ENCODE results near the gene TNS2.
"Not testable (repeated sequence)": the region's sequence is repeated elsewhere in the genome, so short reads cannot be mapped to it uniquely, and the experiment has no call there.

The TNS2 gene, protein sequence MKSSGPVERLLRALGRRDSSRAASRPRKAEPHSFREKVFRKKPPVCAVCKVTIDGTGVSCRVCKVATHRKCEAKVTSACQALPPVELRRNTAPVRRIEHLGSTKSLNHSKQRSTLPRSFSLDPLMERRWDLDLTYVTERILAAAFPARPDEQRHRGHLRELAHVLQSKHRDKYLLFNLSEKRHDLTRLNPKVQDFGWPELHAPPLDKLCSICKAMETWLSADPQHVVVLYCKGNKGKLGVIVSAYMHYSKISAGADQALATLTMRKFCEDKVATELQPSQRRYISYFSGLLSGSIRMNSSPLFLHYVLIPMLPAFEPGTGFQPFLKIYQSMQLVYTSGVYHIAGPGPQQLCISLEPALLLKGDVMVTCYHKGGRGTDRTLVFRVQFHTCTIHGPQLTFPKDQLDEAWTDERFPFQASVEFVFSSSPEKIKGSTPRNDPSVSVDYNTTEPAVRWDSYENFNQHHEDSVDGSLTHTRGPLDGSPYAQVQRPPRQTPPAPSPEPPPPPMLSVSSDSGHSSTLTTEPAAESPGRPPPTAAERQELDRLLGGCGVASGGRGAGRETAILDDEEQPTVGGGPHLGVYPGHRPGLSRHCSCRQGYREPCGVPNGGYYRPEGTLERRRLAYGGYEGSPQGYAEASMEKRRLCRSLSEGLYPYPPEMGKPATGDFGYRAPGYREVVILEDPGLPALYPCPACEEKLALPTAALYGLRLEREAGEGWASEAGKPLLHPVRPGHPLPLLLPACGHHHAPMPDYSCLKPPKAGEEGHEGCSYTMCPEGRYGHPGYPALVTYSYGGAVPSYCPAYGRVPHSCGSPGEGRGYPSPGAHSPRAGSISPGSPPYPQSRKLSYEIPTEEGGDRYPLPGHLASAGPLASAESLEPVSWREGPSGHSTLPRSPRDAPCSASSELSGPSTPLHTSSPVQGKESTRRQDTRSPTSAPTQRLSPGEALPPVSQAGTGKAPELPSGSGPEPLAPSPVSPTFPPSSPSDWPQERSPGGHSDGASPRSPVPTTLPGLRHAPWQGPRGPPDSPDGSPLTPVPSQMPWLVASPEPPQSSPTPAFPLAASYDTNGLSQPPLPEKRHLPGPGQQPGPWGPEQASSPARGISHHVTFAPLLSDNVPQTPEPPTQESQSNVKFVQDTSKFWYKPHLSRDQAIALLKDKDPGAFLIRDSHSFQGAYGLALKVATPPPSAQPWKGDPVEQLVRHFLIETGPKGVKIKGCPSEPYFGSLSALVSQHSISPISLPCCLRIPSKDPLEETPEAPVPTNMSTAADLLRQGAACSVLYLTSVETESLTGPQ (N-terminal part only)

GRCh38 chr12:53049571-53050318 is at the start of gene TNS2:
TSS of gene TNS2 (plus strand) at chr12:53050065. CDS start at chr12:53050186, 121 bp downstream.
- no peak for DNase-seq (ENCODE audit: low spot score)

GRCh38 chr12:53004178-53004577 is 45.7 kb upstream of the TNS2 start:
- no peak for DNase-seq (ENCODE audit: low spot score)

- no peak for DNase-seq (ENCODE audit: low spot score)
Measured at GRCh38 chr12:53004582-53004981, 45.3 kb upstream of the TNS2 start.

- DNase-seq (ENCODE audit: low spot score), result no peak
Measured at GRCh38 chr12:53005215-53005985, 44.5 kb upstream of the TNS2 start.

DNA sequence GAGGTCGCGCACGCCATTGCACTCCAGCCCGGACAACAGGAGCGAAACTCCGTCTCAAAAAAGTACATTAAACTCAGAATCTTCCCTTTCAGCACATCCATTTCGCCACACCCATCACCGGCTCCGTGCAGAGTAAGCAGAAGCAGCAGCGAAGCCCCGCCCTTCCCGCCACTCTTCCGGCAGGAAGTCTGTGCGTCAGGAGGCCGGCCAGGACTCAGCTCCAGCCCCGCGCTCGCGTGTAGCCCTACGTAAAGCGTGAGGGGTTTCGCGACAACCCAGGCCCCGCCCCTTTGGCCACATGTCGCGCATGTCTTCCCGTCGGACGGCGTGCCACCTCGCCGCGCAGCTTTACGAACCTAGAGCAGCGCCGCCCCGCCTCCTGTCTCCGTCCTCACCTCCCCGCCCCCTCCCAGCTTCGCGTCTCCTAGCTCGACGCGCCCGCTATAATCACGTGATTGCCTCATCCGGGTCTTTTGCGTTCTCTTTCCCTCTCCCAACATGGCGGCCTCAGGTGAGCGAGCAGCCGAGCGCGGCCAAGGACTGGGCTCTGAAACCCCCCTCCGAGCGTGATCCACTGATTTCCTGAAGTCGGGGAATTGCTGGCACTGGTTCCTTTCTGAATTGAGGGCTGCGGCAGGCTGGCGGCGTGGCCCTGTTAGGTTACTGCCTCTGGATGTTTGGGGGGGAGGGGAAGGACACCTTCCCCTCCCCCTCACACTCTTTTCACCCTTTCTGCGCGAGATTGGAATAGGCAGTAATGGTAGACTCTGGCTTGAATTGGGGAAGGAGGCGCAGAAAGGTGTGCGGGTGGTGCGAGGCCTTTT is 43.7 kb upstream of the TNS2 start, which contains the start of gene EIF4B:
TSS of gene EIF4B (plus strand) at position 471 of the 824 bp plus-strand sequence. CDS start at position 499, 28 bp downstream.
- DNase-seq (ENCODE audit: low spot score), result peak; percentile 100

DNA sequence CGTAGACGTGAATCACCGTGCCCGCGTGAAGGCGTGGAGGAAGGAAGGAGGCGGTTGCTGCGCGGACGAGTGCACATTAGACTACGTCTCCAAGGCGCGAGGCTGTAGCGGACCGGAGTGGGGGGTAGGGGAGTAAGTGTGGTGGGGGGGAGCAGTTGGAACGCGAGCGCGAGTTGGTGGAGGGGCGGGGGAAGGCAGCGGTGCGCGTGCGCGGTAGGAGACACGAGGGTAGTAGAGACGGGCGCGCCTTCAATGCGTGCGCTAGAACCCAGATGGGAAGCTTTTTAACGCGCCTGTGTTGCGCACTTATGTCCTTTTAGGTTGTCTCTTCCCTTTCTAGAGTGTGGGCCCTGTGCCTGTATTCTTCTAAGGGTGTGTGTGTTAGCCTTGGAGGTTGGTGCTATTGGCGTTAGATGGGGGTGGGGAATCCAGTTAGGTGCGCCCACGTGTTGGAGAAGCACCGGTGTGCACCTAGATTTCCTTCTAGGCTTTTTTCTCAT is 43.0 kb upstream of the TNS2 start:
- DNase-seq (ENCODE audit: low spot score), result peak; percentile 72

DNA sequence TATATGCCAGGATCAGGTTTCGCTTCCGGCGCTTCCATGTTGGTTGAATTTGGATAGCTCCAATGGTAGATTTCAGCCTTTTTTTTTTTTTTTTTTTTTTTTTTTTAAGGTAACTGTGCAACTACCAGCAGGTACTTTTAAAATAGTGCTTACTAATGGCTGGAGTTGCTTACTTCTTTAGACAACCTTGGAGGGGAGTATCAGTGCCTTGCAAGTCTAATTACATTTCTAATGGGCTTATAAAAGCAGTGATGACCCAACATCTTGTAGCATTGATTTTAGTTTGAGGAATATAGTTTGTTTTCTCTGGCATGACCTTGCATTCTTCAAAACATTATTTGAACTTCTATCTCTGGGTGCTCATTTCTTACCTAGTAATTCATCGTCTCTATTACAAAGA is 42.5 kb upstream of the TNS2 start:
- DNase-seq (ENCODE audit: low spot score), result no peak

- not testable (repeated sequence) for DNase-seq (ENCODE audit: low spot score)
Measured at GRCh38 chr12:53008760-53009159, 41.1 kb upstream of the TNS2 start.

DNA sequence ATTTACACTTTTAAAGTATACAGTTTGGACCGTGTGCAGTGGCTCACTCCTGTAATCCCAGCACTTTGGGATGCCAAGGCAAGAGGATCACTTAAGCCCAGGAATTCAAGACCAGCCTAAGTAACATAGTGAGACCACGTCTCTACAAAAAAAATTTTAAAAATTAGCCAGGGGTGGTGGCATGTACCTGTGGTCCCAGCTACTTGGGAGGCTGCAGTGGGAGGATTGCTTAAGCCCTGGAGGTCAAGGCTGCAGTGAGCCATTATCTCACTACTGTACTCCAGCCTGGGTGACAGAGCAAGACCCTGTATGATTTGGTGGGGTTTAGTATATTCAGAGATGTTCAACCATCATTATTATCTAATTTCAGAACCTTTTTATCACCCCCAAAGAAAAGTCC is 38.9 kb upstream of the TNS2 start:
- DNase-seq (ENCODE audit: low spot score), result no peak

DNA sequence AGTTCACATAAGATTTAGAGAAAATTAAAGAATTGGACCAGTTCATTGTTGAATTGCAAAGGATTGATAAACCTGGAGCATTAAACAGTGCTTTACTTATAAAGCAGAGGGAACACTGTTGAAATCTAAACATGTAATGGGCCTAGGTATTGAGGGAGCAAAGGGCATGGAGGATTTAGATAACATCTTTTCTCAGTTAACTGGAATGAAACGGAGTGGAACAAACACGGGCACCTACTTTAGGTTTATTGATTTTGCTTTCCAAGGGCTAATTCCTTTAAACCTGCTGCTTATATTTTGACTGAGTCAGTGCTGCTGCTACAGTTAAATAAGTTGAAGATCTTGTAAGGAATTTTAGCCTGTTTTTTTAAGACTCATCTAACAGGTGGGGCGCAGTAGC is 38.0 kb upstream of the TNS2 start:
- DNase-seq (ENCODE audit: low spot score), result no peak

GRCh38 chr12:53012928-53013327 is 36.9 kb upstream of the TNS2 start:
- no peak for DNase-seq (ENCODE audit: low spot score)

- DNase-seq (ENCODE audit: low spot score), result no peak
Measured at GRCh38 chr12:53014709-53015108, 35.2 kb upstream of the TNS2 start.

DNA sequence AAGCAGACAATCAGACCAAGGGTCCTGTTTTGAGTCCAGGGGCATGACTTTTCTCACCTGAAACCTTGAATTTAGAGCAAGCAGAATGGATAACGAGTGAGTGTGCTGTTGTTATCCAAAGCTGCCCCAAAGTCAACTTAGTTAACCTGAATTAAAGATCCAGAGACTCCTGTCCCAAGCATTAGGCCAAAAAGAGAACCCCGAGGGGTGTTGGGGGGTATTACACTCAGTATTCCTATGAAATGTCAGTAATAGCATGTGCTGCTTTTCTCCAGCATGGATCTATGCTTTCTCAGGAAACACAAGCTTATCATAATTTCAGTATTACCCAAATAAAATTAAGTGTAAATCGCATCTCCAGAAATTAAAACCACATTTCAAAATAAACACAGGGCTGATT is 24.6 kb upstream of the TNS2 start:
- DNase-seq (ENCODE audit: low spot score), result no peak

DNA sequence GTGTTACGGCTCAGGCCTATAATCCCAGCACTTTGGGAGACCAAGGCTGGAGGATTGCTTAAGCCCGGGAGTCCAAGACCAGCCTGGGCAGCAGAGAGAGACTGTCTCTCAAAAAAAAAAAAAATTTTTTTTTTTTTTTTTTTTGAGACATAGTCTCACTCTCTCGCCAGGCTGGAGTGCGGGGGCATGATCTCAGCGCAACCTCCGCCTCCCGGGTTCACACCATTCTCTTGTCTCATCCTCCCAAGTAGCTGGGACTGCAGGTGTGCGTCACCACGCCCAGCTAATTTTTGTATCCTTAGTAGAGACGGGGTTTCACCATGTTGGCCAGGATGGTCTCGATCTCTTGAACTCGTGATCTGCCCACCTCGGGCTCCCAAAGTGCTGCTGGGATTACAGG is 22.9 kb upstream of the TNS2 start:
- not testable (repeated sequence) for DNase-seq (ENCODE audit: low spot score)

GRCh38 chr12:53031616-53032015 is 18.2 kb upstream of the TNS2 start:
- no peak for DNase-seq (ENCODE audit: low spot score)

DNA sequence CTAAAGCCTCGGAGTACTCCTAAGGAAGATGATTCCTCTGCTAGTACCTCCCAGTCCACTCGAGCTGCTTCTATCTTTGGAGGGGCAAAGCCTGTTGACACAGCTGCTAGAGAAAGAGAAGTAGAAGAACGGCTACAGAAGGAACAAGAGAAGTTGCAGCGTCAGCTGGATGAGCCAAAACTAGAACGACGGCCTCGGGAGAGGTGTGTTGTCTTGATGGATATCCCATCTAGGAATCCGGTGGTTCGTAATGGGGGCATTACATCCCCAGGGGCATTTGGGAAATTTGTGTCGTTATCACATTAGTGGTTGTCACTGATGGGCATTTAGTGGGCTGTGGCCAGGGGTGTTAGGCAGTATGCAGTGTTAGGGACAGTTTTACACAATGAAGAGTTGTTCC is 16.0 kb upstream of the TNS2 start:
- not testable (repeated sequence) for DNase-seq (ENCODE audit: low spot score)

DNA sequence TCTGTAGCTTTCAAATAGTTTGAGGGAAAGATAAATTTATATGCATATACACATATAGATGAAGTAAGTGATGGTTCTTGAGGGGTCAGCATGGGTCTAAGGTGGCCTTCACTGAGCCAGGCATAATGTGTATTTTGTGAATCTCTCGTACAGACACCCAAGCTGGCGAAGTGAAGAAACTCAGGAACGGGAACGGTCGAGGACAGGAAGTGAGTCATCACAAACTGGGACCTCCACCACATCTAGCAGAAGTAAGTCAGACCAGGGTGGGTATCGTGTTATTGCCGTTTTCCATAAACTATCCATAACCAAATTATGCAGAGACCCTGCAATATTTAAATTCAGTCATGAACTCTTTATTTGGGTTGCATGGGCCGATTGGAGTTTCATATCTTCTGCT is 15.4 kb upstream of the TNS2 start:
- no peak for DNase-seq (ENCODE audit: low spot score)

GRCh38 chr12:53036802-53037201 is 13.1 kb upstream of the TNS2 start:
- DNase-seq (ENCODE audit: low spot score), result no peak

- DNase-seq (ENCODE audit: low spot score), result no peak
Measured at GRCh38 chr12:53039851-53040250, 10.0 kb upstream of the TNS2 start.
